Type B pancreatic cell (in vitro differentiated cells): Measurements from ENCODE around the gene CSF1R. TPM values are rescaled to one million over a fixed set of nuclear protein-coding genes. Genes with fewer than 3 reads are reported as not detected.

ENCODE experiments used
- DNase-seq: peaks from one replicate; pipeline ENCODE4 v3.0.0; 2021; ENCODE audit warnings: mixed read lengths; ENCODE audit not compliant: unreplicated experiment; ENCODE audit errors: extremely low spot score
- H3K27ac Mint-ChIP-seq: 2 replicates; pipeline ENCODE4 v1.8.0; 2021; ENCODE audit warnings: mild to moderate bottlenecking, mixed read lengths
- H3K27me3 Mint-ChIP-seq: 2 replicates; pipeline ENCODE4 v1.8.0; 2021; ENCODE audit warnings: mixed read lengths
- H3K36me3 Mint-ChIP-seq: 2 replicates; pipeline ENCODE4 v1.8.0; 2021; ENCODE audit warnings: mixed read lengths
- H3K4me1 Mint-ChIP-seq: one replicate; pipeline ENCODE4 v1.8.0; 2021; ENCODE audit warnings: mixed read lengths; ENCODE audit not compliant: unreplicated experiment
- H3K4me3 Mint-ChIP-seq: 2 replicates; pipeline ENCODE4 v1.8.0; 2021; ENCODE audit warnings: mild to moderate bottlenecking, mixed read lengths
- H3K9me3 Mint-ChIP-seq: 2 replicates; pipeline ENCODE4 v1.8.0; 2021; ENCODE audit warnings: mixed read lengths
- total RNA-seq: library from RNA; stranded (reverse); gene quantifications from 2 replicates; pipeline ENCODE4 v1.2.1, GENCODE V29; 2021; ENCODE audit warnings: low replicate concordance
- TF ChIP-seq, protein P1 (sequence below): fragments of 200-600 bp; sonication (generic); conservative IDR thresholded peaks from 2 replicates; pipeline ENCODE4 v1.5.0; 2021; ENCODE audit warnings: antibody characterized with exemption, mild to moderate bottlenecking

Gene CSF1R
- total RNA-seq, 1 donor from 2014 or later = 4.0 TPM

DNA sequence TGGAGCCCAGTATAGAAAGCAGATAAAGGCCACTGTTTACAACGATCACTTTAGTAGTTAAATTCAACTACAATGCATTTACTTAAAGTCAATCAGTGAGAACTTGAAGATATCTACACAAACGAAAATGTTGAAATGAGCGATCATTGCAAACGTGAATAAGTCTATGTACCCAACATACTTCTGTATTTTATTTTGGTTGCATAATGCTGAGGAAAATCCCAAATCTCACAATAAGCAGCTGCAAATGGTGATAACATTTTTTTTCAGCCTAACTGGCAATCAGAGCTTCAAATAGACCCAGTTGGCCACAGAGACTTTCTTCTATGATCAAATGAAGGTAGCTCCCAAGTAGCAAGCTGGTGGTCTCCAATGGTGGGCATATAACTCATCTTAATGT lies 37.2 kb upstream of the CSF1R start:
- Mint-ChIP-seq H3K9me3 (no peaks in the 10 kb centered on the region), H3K36me3 (no peaks in the 10 kb centered on the region), H3K27me3 (peaks cover 7% of the 10 kb centered on the region), H3K4me3 (no peak overlapping the region), H3K4me1 (peaks cover 4% of the 10 kb centered on the region), H3K27ac (no peak overlapping the region)
- TF ChIP-seq, protein P1, sequence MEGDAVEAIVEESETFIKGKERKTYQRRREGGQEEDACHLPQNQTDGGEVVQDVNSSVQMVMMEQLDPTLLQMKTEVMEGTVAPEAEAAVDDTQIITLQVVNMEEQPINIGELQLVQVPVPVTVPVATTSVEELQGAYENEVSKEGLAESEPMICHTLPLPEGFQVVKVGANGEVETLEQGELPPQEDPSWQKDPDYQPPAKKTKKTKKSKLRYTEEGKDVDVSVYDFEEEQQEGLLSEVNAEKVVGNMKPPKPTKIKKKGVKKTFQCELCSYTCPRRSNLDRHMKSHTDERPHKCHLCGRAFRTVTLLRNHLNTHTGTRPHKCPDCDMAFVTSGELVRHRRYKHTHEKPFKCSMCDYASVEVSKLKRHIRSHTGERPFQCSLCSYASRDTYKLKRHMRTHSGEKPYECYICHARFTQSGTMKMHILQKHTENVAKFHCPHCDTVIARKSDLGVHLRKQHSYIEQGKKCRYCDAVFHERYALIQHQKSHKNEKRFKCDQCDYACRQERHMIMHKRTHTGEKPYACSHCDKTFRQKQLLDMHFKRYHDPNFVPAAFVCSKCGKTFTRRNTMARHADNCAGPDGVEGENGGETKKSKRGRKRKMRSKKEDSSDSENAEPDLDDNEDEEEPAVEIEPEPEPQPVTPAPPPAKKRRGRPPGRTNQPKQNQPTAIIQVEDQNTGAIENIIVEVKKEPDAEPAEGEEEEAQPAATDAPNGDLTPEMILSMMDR = no peak
- DNase-seq = no peak

DNA sequence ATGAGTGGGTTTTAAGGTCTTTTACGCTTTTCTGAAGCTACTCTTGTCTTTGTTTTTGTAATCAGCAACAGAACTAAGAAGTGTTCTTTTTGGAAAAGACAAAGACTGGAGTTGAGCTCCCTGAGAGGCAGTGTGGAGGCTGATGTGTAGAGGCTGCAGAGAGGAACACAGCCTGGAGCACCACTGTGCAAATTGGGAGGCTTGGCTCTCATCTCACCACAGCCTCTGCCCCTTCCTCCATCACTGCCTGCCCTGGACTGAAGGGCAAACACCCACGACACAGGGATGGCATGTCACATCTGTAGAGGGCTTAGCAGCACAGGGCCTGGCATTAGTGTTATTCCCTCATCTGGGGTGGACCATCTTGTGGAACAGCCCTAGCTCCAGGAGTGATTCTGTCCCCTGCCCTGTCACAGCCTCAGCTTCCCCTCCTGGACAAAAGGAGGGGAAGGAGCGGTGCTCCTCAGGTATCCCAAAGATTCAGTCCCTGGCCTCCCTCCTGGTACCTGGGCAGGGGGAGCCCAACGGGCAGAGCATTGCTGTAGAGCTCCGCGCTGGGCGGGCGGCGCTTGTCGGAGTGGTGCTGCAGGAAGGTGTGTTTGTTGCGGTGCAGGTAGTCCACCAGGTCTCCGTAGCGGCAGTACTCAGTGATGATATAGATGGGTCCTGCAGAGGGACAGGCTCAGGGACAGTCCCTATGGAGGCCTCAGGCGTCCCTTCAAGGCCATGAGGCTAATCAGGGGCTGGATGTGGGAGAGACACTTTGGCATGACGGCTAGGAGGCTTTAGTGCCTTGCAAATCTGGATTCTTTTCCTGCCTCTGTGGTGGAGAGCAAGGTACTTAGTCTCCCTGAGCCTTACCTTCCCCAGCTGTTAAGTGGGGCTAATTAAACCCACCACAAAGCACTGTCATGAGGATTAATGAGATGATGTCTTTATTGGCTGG lies 36.5 kb upstream of the CSF1R start:
- no peaks in the 10 kb centered on the region for H3K36me3 Mint-ChIP-seq
- peaks cover 4% of the 10 kb centered on the region for H3K4me1 Mint-ChIP-seq
- TF ChIP-seq, protein P1 = no peak
- H3K4me3 Mint-ChIP-seq = no peak overlapping the region
- no peak overlapping the region for H3K27ac Mint-ChIP-seq
- no peaks in the 10 kb centered on the region for H3K9me3 Mint-ChIP-seq
- peaks cover 4% of the 10 kb centered on the region for H3K27me3 Mint-ChIP-seq
- DNase-seq = no peak

DNA sequence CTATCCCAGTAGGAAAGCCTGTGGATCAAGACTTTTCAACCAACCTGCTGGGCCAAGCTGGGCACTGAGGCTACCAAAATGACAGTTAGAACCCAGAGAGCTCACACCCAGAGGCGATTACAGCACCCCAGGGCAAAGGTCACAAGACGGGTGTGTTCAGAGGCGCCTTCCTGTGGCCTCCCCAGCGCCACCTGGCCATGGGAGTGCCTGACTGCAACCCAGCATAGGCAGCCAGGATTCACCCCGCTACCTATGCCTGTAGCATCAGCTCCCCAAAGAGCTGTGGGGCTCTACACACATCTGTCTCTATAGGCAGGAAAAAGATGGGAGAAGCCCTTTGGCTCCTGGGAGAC lies 35.8 kb upstream of the CSF1R start:
- no peak overlapping the region for H3K4me3 Mint-ChIP-seq
- H3K36me3 Mint-ChIP-seq = no peaks in the 10 kb centered on the region
- peaks cover 4% of the 10 kb centered on the region for H3K4me1 Mint-ChIP-seq
- peaks cover 4% of the 10 kb centered on the region for H3K27me3 Mint-ChIP-seq
- no peak for DNase-seq
- no peaks in the 10 kb centered on the region for H3K9me3 Mint-ChIP-seq
- peak overlapping the region; percentile 15 for H3K27ac Mint-ChIP-seq
- TF ChIP-seq, protein P1 = no peak

DNA sequence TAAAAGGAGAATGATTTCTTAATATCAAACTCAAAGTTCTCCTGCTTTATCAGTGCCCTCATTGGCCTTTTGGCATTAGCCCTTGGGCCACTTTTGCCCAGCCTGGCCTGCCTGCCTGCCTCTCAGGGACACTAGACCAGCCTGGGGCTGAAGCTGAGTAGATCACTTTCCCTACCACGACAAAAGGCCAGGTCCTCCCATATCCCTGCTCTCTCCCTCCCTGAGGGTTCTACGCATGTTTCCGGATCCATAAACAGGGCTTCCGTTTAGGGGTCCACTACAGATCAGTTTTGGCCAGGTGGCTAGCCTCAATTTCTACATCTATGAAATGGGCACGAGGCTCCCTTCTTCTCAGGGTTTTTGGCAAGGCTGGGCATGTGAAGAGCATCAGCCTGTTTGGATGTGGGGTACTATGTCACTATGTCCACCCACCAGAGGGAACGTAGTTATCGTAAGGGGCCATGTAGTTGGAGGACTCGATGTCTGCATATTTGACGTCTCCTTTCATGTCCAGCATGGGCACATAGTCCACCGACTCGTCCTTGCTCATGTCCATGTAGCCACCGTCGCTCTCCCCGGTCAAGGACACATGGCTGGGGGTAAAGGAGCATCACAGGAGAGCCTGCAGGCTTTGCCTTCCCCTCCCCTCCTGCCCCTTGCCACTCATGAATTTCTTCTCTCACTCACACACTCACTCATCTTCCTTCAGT lies 35.2 kb upstream of the CSF1R start:
- no peak overlapping the region for H3K4me3 Mint-ChIP-seq
- TF ChIP-seq, protein P1 = no peak
- H3K4me1 Mint-ChIP-seq = peaks cover 4% of the 10 kb centered on the region
- no peaks in the 10 kb centered on the region for H3K36me3 Mint-ChIP-seq
- no peaks in the 10 kb centered on the region for H3K9me3 Mint-ChIP-seq
- peak overlapping the region; percentile 15 for H3K27ac Mint-ChIP-seq
- H3K27me3 Mint-ChIP-seq = peaks cover 4% of the 10 kb centered on the region
- no peak for DNase-seq

DNA sequence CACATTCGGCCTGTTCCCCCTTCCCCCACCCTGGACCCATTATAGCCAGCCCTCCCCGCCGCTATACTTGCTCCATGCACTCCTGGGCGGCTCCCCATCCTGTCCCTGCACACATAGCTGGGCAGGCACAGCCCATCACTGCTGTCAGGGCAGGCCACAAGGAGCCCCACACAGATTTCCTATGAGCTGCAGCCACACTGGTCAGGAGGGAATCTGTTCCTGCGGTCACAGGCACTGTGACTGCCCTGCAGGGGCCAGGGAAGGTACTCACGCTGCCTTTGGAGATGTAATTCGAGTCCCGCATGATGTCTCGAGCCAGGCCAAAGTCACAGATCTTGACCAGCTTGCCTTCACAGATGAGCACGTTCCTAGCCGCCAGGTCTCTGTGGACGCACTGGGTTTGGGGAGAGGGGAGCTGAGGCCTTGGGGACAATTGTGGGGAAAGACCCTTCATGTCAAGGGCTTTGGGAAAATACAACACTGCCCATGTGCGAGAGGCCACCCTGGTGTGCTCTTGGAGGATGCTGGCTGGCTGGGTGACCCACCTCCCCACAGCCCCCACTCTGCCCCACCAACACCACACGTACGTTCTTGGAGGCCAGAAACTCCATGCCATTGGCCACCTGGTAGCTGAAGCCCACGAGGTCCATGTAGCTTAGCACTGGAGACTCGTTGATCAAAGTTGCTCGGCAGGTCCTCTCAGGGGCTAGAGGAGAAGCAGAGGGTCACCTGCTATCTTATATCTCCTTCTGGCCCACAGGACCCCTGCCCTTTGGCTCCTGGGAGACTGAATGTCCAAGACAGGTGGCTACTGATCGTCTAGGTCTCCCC lies 34.5 kb upstream of the CSF1R start:
- Mint-ChIP-seq H3K4me1 (peaks cover 4% of the 10 kb centered on the region), H3K9me3 (no peaks in the 10 kb centered on the region), H3K4me3 (no peak overlapping the region), H3K36me3 (no peaks in the 10 kb centered on the region), H3K27ac (no peak overlapping the region), H3K27me3 (peaks cover 4% of the 10 kb centered on the region)
- TF ChIP-seq, protein P1 = no peak
- no peak for DNase-seq
